K562 (cell line): ENCODE measurements around the gene NXT1. TPM values are rescaled to one million over a fixed set of nuclear protein-coding genes. Genes with fewer than 3 reads are reported as not detected.

Source experiments
- ATAC-seq: fragments of 200-7000 bp; cut with Tn5 transposase; 3 replicates; pipeline ENCODE4 v1.9.1; 2020; ENCODE audit warnings: moderate library complexity
- BruUV-seq: library from RNA; stranded (reverse); fragments of 400-500 nt; replicated peaks from 2 replicates; lab custom pipeline; 2021; lab: Mats Ljungman, UMichigan
- CTCF ChIA-PET: fragments of 300-600 bp; formaldehyde crosslinking; extraction: SDS; loops from one replicate; lab custom pipeline; 2021; ENCODE audit warnings: low intra/inter-chr PET ratio; lab: Yijun Ruan, JAX
- POLR2A ChIA-PET: fragments of 300-600, 350-650 bp; sonication (Branson Sonifier 250); formaldehyde crosslinking; extraction: SDS; loops from one replicate; lab custom pipeline; 2021; ENCODE audit warnings: antibody characterized with exemption, inconsistent platforms; lab: Yijun Ruan, JAX
- DNase-seq, 4 experiments: peaks; one replicate each; pipeline versions ENCODE4 v3.0.0 to v3.0.0-alpha.2; 2011 to 2018; ENCODE audit warnings: low spot score in 3 of 4, mixed read lengths in 3 of 4; ENCODE audit errors: extremely low read depth in 1 of 4
- FAIRE-seq: peaks from 2 replicates; lab custom pipeline; 2011; peaks lifted over from hg19 to GRCh38; lab: Jason Lieb, UNC
- H2AFZ ChIP-seq: 2 replicates; pipeline ENCODE4 v1.6.0; 2011; ENCODE audit warnings: low read depth, low read length, control low read depth, inconsistent platforms
- H3K27ac ChIP-seq: fragments of 200-600 bp; 3 replicates; pipeline ENCODE4 v1.8.0; 2011; ENCODE audit warnings: low read depth, mild to moderate bottlenecking, control low read depth, inconsistent platforms, low read length, moderate library complexity, mixed read lengths; ENCODE audit errors: extremely low read depth
- H3K27me3 ChIP-seq, 2 experiments: fragments of 300-600 bp in 1 of 2; 2 replicates in 1 of 2; 3 replicates in 1 of 2; pipeline versions ENCODE4 v1.6.0 to v1.8.0; 2011; ENCODE audit warnings: inconsistent platforms in 2 of 2, low read length in 2 of 2, mild to moderate bottlenecking in 1 of 2, mixed read lengths in 1 of 2, moderate library complexity in 1 of 2; ENCODE audit not compliant: control insufficient read depth in 2 of 2, insufficient read depth in 2 of 2
- H3K36me3 ChIP-seq: fragments of 300-600 bp; 3 replicates; pipeline ENCODE4 v1.8.0; 2011; ENCODE audit warnings: mild to moderate bottlenecking, low read length, inconsistent platforms; ENCODE audit not compliant: control insufficient read depth, insufficient read depth
- H3K4me1 ChIP-seq, 2 experiments: fragments of 200-600 bp in 1 of 2; replicated peaks in 1 of 2; 2 replicates in 1 of 2; 3 replicates in 1 of 2; pipeline versions ENCODE4 v1.5.1 to v1.8.0; 2011; ENCODE audit warnings: inconsistent platforms in 2 of 2, low read length in 2 of 2, mild to moderate bottlenecking in 1 of 2, mixed read lengths in 1 of 2, moderate library complexity in 1 of 2; ENCODE audit not compliant: control insufficient read depth in 2 of 2, insufficient read depth in 2 of 2
- H3K4me2 ChIP-seq: 2 replicates; pipeline ENCODE4 v1.6.1; 2011; ENCODE audit warnings: low read length, control low read depth, inconsistent platforms, mixed read lengths; ENCODE audit not compliant: insufficient read depth
- H3K4me3 ChIP-seq: fragments of 200-600 bp; sonication (generic), shearing (Covaris generic); 2 replicates; pipeline ENCODE4 v1.5.1; 2016; ENCODE audit warnings: control low read depth, inconsistent platforms
- H3K79me2 ChIP-seq: fragments of 200-600 bp; 3 replicates; pipeline ENCODE4 v1.8.0; 2011; ENCODE audit warnings: low read length, inconsistent platforms; ENCODE audit not compliant: control insufficient read depth, insufficient read depth
- H3K9ac ChIP-seq, 2 experiments: 2 replicates each; pipeline versions ENCODE4 v1.6.0 to v1.6.1; 2011; ENCODE audit warnings: low read depth in 2 of 2, low read length in 2 of 2, control low read depth in 1 of 2, inconsistent platforms in 1 of 2, mild to moderate bottlenecking in 1 of 2, mixed read lengths in 1 of 2; ENCODE audit not compliant: insufficient read depth in 1 of 2
- H3K9me1 ChIP-seq: one replicate; pipeline ENCODE4 v1.6.0; 2011; ENCODE audit warnings: inconsistent platforms, mild to moderate bottlenecking, low read length, moderate library complexity; ENCODE audit not compliant: control insufficient read depth, insufficient read depth
- H3K9me3 ChIP-seq: replicated peaks from 2 replicates; pipeline ENCODE4 v1.5.1; 2011; ENCODE audit warnings: low read depth, low read length, inconsistent platforms; ENCODE audit not compliant: control insufficient read depth, insufficient read depth
- H4K20me1 ChIP-seq: replicated peaks from 2 replicates; pipeline ENCODE4 v1.6.1; 2011; ENCODE audit warnings: low read length, inconsistent platforms, mixed read lengths; ENCODE audit not compliant: control insufficient read depth, insufficient read depth
- ADNP ChIP-seq: fragments of 200-800 bp; sonication (Bioruptor generic); IDR thresholded peaks from 2 replicates; pipeline ENCODE4 v1.6.1; 2016; ENCODE audit warnings: missing genetic modification characterization, missing compliant biosample characterization
- HLTF ChIP-seq: fragments of 450-650 bp; IDR thresholded peaks from 2 replicates; pipeline ENCODE4 v1.6.1; 2016
- KLF10 ChIP-seq: fragments of 250-450 bp; sonication (Bioruptor Pico); IDR thresholded peaks from 2 replicates; pipeline ENCODE4 v1.6.1; 2021; ENCODE audit warnings: matching md5 sums
- RAD21 ChIP-seq, 2 experiments: fragments of 250-450 bp in 1 of 2; fragments of 450-650 bp in 1 of 2; sonication (Bioruptor Pico) in 1 of 2; formaldehyde crosslinking in 1 of 2; IDR thresholded peaks in 1 of 2; conservative IDR thresholded peaks in 1 of 2; 2 replicates each; pipeline versions ENCODE4 v1.4.0 to v1.8.0; 2020 to 2022; ENCODE audit warnings: mild to moderate bottlenecking in 2 of 2, moderate library complexity in 1 of 2
- RB1 ChIP-seq: fragments of 450-650 bp; IDR thresholded peaks from 2 replicates; pipeline ENCODE4 v1.6.1; 2017; ENCODE audit warnings: low read depth, mild to moderate bottlenecking
- REST ChIP-seq, 2 experiments: fragments of 450-650 bp; formaldehyde crosslinking in 1 of 2; IDR thresholded peaks; 2 replicates each; pipeline versions ENCODE4 v1.4.0 to v1.6.1; 2014 to 2020; ENCODE audit warnings: mild to moderate bottlenecking in 2 of 2, borderline replicate concordance in 1 of 2, low read depth in 1 of 2
- STAG1 ChIP-seq: sonication (generic); formaldehyde crosslinking; IDR thresholded peaks from 2 replicates; pipeline ENCODE4 v1.5.0; 2020; ENCODE audit warnings: missing genetic modification reagents, borderline replicate concordance
- TARDBP ChIP-seq: fragments of 450-650 bp; IDR thresholded peaks from 2 replicates; pipeline ENCODE4 v1.6.1; 2016
- ZNF134 ChIP-seq: fragments of 250-450 bp; sonication (Bioruptor Pico); conservative IDR thresholded peaks from 2 replicates; pipeline ENCODE4 v1.4.0; 2020
- WGBS: fragments of 100-300 bp; shearing (Covaris generic); methylation state at CpG from one replicate; pipeline ENCODE4 v1.1.6; 2016; ENCODE audit warnings: low coverage, mixed read lengths; ENCODE audit not compliant: insufficient coverage; ENCODE audit errors: missing lambda C conversion rate; 5-methylcytosine and 5-hydroxymethylcytosine counted together
- in situ Hi-C: fragments of 300-500 bp; cut with MboI; formaldehyde crosslinking; loops from 4 replicates; pipeline ENCODE4 v1.15.0; 2018; ENCODE audit warnings: inconsistent platforms, mixed read lengths
- intact Hi-C: fragments of 100-400 bp; cut with micrococcal nuclease; formaldehyde crosslinking; loops from 2 replicates; pipeline ENCODE4 v1.14.2; 2022
- polyA plus RNA-seq, 8 experiments: library from polyadenylated mRNA; depleted of rRNA in 4 of 8; stranded (reverse) in 5 of 8; unstranded in 3 of 8; fragments of >200 nt; fragmentation: Nextera tagmentation in 2 of 8; fragmentation: Illumina TruSeq in 1 of 8; extraction: Ambion mirVana in 2 of 8; extraction: Trizol in 1 of 8; gene quantifications; 2 replicates each; pipeline versions ENCODE4 v1.2.1 to v1.2.3, GENCODE V29; 2011 to 2014; ENCODE audit warnings: inconsistent platforms in 1 of 8, missing spikeins in 1 of 8
- total RNA-seq, 7 experiments: library from RNA; depleted of rRNA in 6 of 7; stranded (reverse); fragments of >200 nt in 6 of 7; fragmentation: Illumina TruSeq in 2 of 7; extraction: Trizol in 2 of 7; gene quantifications; 2 replicates each; pipeline versions ENCODE4 v1.2.1 to v1.2.3, GENCODE V29; 2011 to 2021; ENCODE audit warnings: low replicate concordance in 1 of 7
- TF ChIP-seq, protein P1 (sequence below), 3 experiments: IDR thresholded peaks in 2 of 3; conservative IDR thresholded peaks in 1 of 3; 2 replicates each; pipeline ENCODE4 v1.5.1; 2011 to 2012; ENCODE audit warnings: low read length in 3 of 3, mild to moderate bottlenecking in 3 of 3, control low read depth in 2 of 3, improper control_type of control experiment in 1 of 3, inconsistent platforms in 1 of 3, low read depth in 1 of 3, mixed read lengths in 1 of 3, moderate library complexity in 1 of 3; ENCODE audit not compliant: insufficient read depth in 2 of 3
- TF ChIP-seq, protein P2 (sequence below): fragments of 450-650 bp; IDR thresholded peaks from 2 replicates; pipeline ENCODE4 v1.6.1; 2016

The NXT1 gene
- total and polyA plus RNA-seq, 9 of the 15 experiments (the other 6 are each of a cell fraction or from before 2014, with no cell fraction given): 7.7 to 50.9 (median 35.6) TPM

GRCh38 chr20:23340524-23340923, 10.1 kb upstream of the NXT1 start:
- Histone ChIP-seq H3K4me3 (no peak overlapping the region), H3K27me3 (no peaks in the 10 kb centered on the region), H3K9ac (no peak overlapping the region), H3K27ac (no peak overlapping the region), H3K9me3 (no peaks in the 10 kb centered on the region), H3K79me2 (no peaks in the 10 kb centered on the region), H3K4me2 (no peak overlapping the region), H4K20me1 (no peaks in the 10 kb centered on the region), H3K9me1 (no peaks in the 10 kb centered on the region), H2AFZ (no peak overlapping the region), H3K36me3 (no peaks in the 10 kb centered on the region), H3K4me1 (peaks cover 0 to 3% of the 10 kb centered on the region in 2 experiments; a peak in 2 of 5 replicates)
- ChIA-PET CTCF (interaction anchor here (0.6 to 2.2 kb wide), 5 partner anchors 290 to 1006 kb away, joined by 3 to 12 read pairs (median 5); no protein-coding TSS in a partner anchor), POLR2A (interaction anchor here (0.6 to 1.5 kb wide), 5 partner anchors 8 to 644 kb away, joined by 3 to 14 read pairs (median 3); partner anchors contain the start of gene NXT1)
- in situ Hi-C loops (loop anchor here (10.0 kb wide), 1 partner anchor 286 kb away; no protein-coding TSS in a partner anchor), intact Hi-C loops (loop anchor here (2.0 to 10.0 kb wide), 3 partner anchors 103 to 650 kb away; no protein-coding TSS in a partner anchor)
- ATAC-seq: peak; percentile 92
- WGBS: 11% methylated on average over 9 of the region's 9 CpGs
- FAIRE-seq: peak; percentile 96
- peak; percentile 19 to 77 (median 44) for DNase-seq
- no TSS peak for BruUV-seq
- TF ChIP-seq RAD21 (CRISPR knock-in tag; conservative IDR thresholded peaks at IDR 0.05 in 1 of 2, IDR thresholded peaks at IDR 0.05 in 1 of 2) (peak; percentile 76 to 86), HLTF (no peak), ADNP (no peak), REST (IDR thresholded peaks at IDR 0.05; ENCODE audit: borderline replicate concordance) (peak; percentile 75), REST (CRISPR knock-in tag; IDR thresholded peaks at IDR 0.05; ENCODE audit: low read depth) (no peak), RB1 (peak; percentile 68; the same call in 1 of the 2 replicates), TARDBP (0 out of 2 replicates have a peak, but pooled peaks have one; percentile 35), ZNF134 (CRISPR knock-in tag) (no peak), STAG1 (peak; percentile 78; the same call in 1 of the 2 replicates), KLF10 (CRISPR knock-in tag) (no peak)
- TF ChIP-seq, protein P1, sequence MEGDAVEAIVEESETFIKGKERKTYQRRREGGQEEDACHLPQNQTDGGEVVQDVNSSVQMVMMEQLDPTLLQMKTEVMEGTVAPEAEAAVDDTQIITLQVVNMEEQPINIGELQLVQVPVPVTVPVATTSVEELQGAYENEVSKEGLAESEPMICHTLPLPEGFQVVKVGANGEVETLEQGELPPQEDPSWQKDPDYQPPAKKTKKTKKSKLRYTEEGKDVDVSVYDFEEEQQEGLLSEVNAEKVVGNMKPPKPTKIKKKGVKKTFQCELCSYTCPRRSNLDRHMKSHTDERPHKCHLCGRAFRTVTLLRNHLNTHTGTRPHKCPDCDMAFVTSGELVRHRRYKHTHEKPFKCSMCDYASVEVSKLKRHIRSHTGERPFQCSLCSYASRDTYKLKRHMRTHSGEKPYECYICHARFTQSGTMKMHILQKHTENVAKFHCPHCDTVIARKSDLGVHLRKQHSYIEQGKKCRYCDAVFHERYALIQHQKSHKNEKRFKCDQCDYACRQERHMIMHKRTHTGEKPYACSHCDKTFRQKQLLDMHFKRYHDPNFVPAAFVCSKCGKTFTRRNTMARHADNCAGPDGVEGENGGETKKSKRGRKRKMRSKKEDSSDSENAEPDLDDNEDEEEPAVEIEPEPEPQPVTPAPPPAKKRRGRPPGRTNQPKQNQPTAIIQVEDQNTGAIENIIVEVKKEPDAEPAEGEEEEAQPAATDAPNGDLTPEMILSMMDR (IDR thresholded peaks at IDR 0.05 in 2 of 3, conservative IDR thresholded peaks at IDR 0.05 in 1 of 3; ENCODE audit: insufficient read depth in 2 of 3, low read depth in 1 of 3, low read length in 3 of 3): peak; percentile 64 to 76 (median 67)
- TF ChIP-seq, protein P2, sequence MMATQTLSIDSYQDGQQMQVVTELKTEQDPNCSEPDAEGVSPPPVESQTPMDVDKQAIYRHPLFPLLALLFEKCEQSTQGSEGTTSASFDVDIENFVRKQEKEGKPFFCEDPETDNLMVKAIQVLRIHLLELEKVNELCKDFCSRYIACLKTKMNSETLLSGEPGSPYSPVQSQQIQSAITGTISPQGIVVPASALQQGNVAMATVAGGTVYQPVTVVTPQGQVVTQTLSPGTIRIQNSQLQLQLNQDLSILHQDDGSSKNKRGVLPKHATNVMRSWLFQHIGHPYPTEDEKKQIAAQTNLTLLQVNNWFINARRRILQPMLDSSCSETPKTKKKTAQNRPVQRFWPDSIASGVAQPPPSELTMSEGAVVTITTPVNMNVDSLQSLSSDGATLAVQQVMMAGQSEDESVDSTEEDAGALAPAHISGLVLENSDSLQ: peak; percentile 83
